Measurements from ENCODE around the gene PRSS53.

GRCh38 chr16:31130899-31131298 lies 42.2 kb upstream of the PRSS53 start:
- no peak for TF ChIP-seq CTCF (IDR thresholded peaks at IDR 0.05; ENCODE audit: low read depth, low read length)
- no peak for TF ChIP-seq EZH2phosphoT487 (IDR thresholded peaks at IDR 0.05; ENCODE audit: low read depth)
